Endothelial cell of umbilical vein (primary cell): ENCODE data around the gene CHCHD3. TPM values are rescaled to one million over a fixed set of nuclear protein-coding genes. Genes with fewer than 3 reads are reported as not detected.

Experiments used
- BruUV-seq: library from RNA; stranded (reverse); fragments of 400-500 nt; replicated peaks from 2 replicates; lab custom pipeline; 2021; lab: Mats Ljungman, UMichigan
- CTCF ChIA-PET: fragments of 300-600, 350-600 bp; sonication (Branson Sonifier 250); formaldehyde crosslinking; loops from one replicate; lab custom pipeline; 2021; ENCODE audit warnings: antibody characterized with exemption, inconsistent platforms; lab: Charles Lee
- POLR2A ChIA-PET: fragments of 300-600, 350-600 bp; sonication (Branson Sonifier 250); formaldehyde crosslinking; loops from one replicate; lab custom pipeline; 2021; ENCODE audit warnings: antibody characterized with exemption, inconsistent platforms; lab: Charles Lee
- DNase-seq: peaks from one replicate; pipeline ENCODE4 v3.0.0-alpha.2; 2011; ENCODE audit warnings: low read depth, low spot score
- FAIRE-seq: peaks from 2 replicates; lab custom pipeline; 2011; peaks lifted over from hg19 to GRCh38; lab: Jason Lieb, UNC
- H2AFZ ChIP-seq: 2 replicates; pipeline ENCODE4 v1.6.0; 2012; ENCODE audit warnings: low read depth, low read length, control low read depth, inconsistent platforms
- H3K27ac ChIP-seq: 2 replicates; pipeline ENCODE4 v1.5.1; 2011; ENCODE audit warnings: low read depth, mild to moderate bottlenecking, control low read depth, low read length, moderate library complexity; ENCODE audit not compliant: insufficient read depth
- H3K27me3 ChIP-seq, 2 experiments: 2 replicates each; pipeline versions ENCODE4 v1.6.0 to v1.6.1; 2011; ENCODE audit warnings: low read length in 2 of 2, mixed read lengths in 1 of 2; ENCODE audit not compliant: control insufficient read depth in 2 of 2, insufficient read depth in 2 of 2
- H3K36me3 ChIP-seq, 2 experiments: 2 replicates in 1 of 2; 3 replicates in 1 of 2; pipeline ENCODE4 v1.5.1; 2011; ENCODE audit warnings: low read length in 2 of 2, mild to moderate bottlenecking in 1 of 2, moderate library complexity in 1 of 2; ENCODE audit not compliant: control insufficient read depth in 2 of 2, insufficient read depth in 2 of 2; ENCODE audit errors: extremely low read depth in 1 of 2
- H3K4me1 ChIP-seq: 3 replicates; pipeline ENCODE4 v1.5.1; 2011; ENCODE audit warnings: mild to moderate bottlenecking, low read length; ENCODE audit not compliant: control insufficient read depth, insufficient read depth; ENCODE audit errors: extremely low read depth
- H3K4me2 ChIP-seq: 2 replicates; pipeline ENCODE4 v1.6.1; 2011; ENCODE audit warnings: low read length, control low read depth, mixed read lengths; ENCODE audit not compliant: insufficient read depth
- H3K4me3 ChIP-seq, 3 experiments: fragments of 200-600 bp in 1 of 3; sonication (generic), shearing (Covaris generic) in 1 of 3; replicated peaks in 1 of 3; 2 replicates each; pipeline ENCODE4 v1.5.1; 2011 to 2016; ENCODE audit warnings: control low read depth in 3 of 3, low read length in 3 of 3, mild to moderate bottlenecking in 2 of 3, inconsistent platforms in 1 of 3, low read depth in 1 of 3, moderate library complexity in 1 of 3; ENCODE audit not compliant: insufficient read depth in 1 of 3
- H3K79me2 ChIP-seq: 2 replicates; pipeline ENCODE4 v1.6.0; 2012; ENCODE audit warnings: low read length, inconsistent platforms; ENCODE audit not compliant: control insufficient read depth, insufficient read depth
- H3K9ac ChIP-seq: replicated peaks from 2 replicates; pipeline ENCODE3; 2011; ENCODE audit warnings: low read length, control low read depth; ENCODE audit not compliant: insufficient read depth; ENCODE audit errors: extremely low read depth
- H3K9me1 ChIP-seq: replicated peaks from 3 replicates; pipeline ENCODE4 v1.6.0; 2011; ENCODE audit warnings: mild to moderate bottlenecking, low read length; ENCODE audit not compliant: control insufficient read depth, insufficient read depth; ENCODE audit errors: extremely low read depth
- H3K9me3 ChIP-seq: replicated peaks from 2 replicates; pipeline ENCODE4 v1.5.1; 2012; ENCODE audit warnings: low read length, inconsistent platforms; ENCODE audit not compliant: control insufficient read depth, insufficient read depth
- H4K20me1 ChIP-seq: replicated peaks from 2 replicates; pipeline ENCODE3; 2011; ENCODE audit warnings: mild to moderate bottlenecking, low read length; ENCODE audit not compliant: control insufficient read depth, insufficient read depth; ENCODE audit errors: extremely low read depth
- CTCF ChIP-seq, 2 donors: IDR thresholded peaks; 1 replicate in 1 of 2; 2 replicates in 1 of 2; pipeline ENCODE4 v1.5.1; 2011; ENCODE audit warnings: low read length in 2 of 2, mild to moderate bottlenecking in 2 of 2, moderate library complexity in 2 of 2, control low read depth in 1 of 2, inconsistent platforms in 1 of 2, low read depth in 1 of 2; ENCODE audit not compliant: insufficient read depth in 1 of 2; ENCODE audit errors: extremely low read depth in 1 of 2
- EZH2 ChIP-seq: IDR thresholded peaks from 2 replicates; pipeline ENCODE4 v1.6.1; 2012; ENCODE audit warnings: borderline replicate concordance, low read depth, mild to moderate bottlenecking, moderate library complexity, low read length, inconsistent platforms; ENCODE audit not compliant: severe bottlenecking
- FOS ChIP-seq: IDR thresholded peaks from 2 replicates; pipeline ENCODE4 v1.6.1; 2011; ENCODE audit warnings: mild to moderate bottlenecking, low read length, moderate library complexity, borderline replicate concordance; ENCODE audit not compliant: insufficient read depth
- GATA2 ChIP-seq: IDR thresholded peaks from 2 replicates; pipeline ENCODE4 v1.7.0; 2011; ENCODE audit warnings: low read depth, mild to moderate bottlenecking, moderate library complexity, mixed read lengths, low read length; ENCODE audit not compliant: insufficient read length, insufficient read depth
- JUN ChIP-seq: IDR thresholded peaks from 2 replicates; pipeline ENCODE4 v1.6.1; 2011; ENCODE audit warnings: borderline replicate concordance, low read depth; ENCODE audit not compliant: insufficient read length, insufficient read depth
- MYC ChIP-seq: IDR thresholded peaks from one replicate; pipeline ENCODE4 v1.6.1; 2011; ENCODE audit warnings: mild to moderate bottlenecking, low read depth, low read length
- POLR2A ChIP-seq: IDR thresholded peaks from 2 replicates; pipeline ENCODE4 v1.6.1; 2012; ENCODE audit warnings: low read depth, mild to moderate bottlenecking, control low read depth, low read length
- POLR2AphosphoS5 ChIP-seq: IDR thresholded peaks from 2 replicates; pipeline ENCODE4 v1.6.1; 2012; ENCODE audit warnings: low read depth, mild to moderate bottlenecking, control low read depth, low read length, moderate library complexity; ENCODE audit not compliant: insufficient read depth
- dilution Hi-C: fragments of 300-500 bp; cut with MboI; formaldehyde crosslinking; loops from one replicate; pipeline ENCODE4 v1.15.0; 2019; ENCODE audit warnings: low sequenced_read_pairs; ENCODE audit not compliant: extremely low pct_ligation_motif_present
- intact Hi-C: fragments of 100-400 bp; cut with micrococcal nuclease; formaldehyde crosslinking; loops from one replicate; pipeline ENCODE4 v1.10.0; 2022
- polyA plus RNA-seq, 4 experiments: library from polyadenylated mRNA; depleted of rRNA in 3 of 4; stranded (reverse) in 3 of 4; unstranded in 1 of 4; fragments of >200 nt; gene quantifications; 2 replicates each; pipeline versions ENCODE4 v1.2.1 to v1.2.3, GENCODE V29; 2011 to 2012; ENCODE audit warnings: missing spikeins in 1 of 4
- total RNA-seq: library from RNA; stranded (reverse); gene quantifications from 2 replicates; pipeline ENCODE4 v1.2.3, GENCODE V29; 2021
- TF ChIP-seq, protein P1 (sequence below): IDR thresholded peaks from 2 replicates; pipeline ENCODE4 v1.6.1; 2011; ENCODE audit not compliant: insufficient read depth, insufficient read length

The CHCHD3 gene
- total and polyA plus RNA-seq, 2 donors (not counting 3 experiments of a cell fraction or from before 2014, with no cell fraction given) = 22.0 to 63.7 TPM

DNA sequence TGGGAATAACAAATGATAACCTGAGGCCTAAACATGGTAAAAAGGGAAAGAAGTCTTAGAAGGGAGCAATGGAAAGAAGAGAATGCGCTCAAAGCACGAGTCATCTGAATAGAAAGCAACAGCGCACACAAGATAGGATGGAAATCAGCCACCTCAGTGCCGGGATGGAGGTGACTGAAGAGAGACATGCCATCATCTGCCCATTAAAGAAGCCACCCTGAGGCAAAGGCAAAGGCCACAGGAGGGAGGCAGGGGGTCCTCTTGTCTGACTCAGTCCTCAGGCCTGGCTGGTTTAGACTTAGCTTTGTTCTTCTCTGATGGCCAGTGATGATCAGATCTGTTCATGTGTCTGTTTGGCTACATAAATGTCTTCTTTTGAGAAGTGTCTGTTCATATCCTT lies 180.6 kb downstream of the CHCHD3 start:
- H3K27ac ChIP-seq = no peak overlapping the region
- no peak overlapping the region for H3K4me2 ChIP-seq
- no peaks in the 10 kb centered on the region for H3K36me3 ChIP-seq
- POLR2A ChIA-PET = no interaction called here
- H4K20me1 ChIP-seq = no peaks in the 10 kb centered on the region
- H3K9ac ChIP-seq = no peak overlapping the region
- no peak for DNase-seq
- no peaks in the 10 kb centered on the region for H3K79me2 ChIP-seq
- H3K27me3 ChIP-seq = no peaks in the 10 kb centered on the region
- TF ChIP-seq GATA2 (no peak), POLR2AphosphoS5 (no peak), EZH2 (no peak), FOS (no peak), CTCF (IDR thresholded peaks at IDR 0.05; ENCODE audit: extremely low read depth in 1 of 2, insufficient read depth in 1 of 2, low read depth in 1 of 2, low read length in 2 of 2) (no peak), POLR2A (no peak), MYC (no peak), JUN (no peak)
- TF ChIP-seq, protein P1, sequence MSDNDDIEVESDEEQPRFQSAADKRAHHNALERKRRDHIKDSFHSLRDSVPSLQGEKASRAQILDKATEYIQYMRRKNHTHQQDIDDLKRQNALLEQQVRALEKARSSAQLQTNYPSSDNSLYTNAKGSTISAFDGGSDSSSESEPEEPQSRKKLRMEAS = no peak
- no peak overlapping the region for H3K4me3 ChIP-seq
- H3K4me1 ChIP-seq = no peaks in the 10 kb centered on the region
- no peaks in the 10 kb centered on the region for H3K9me3 ChIP-seq
- no TSS peak for BruUV-seq
- H2AFZ ChIP-seq = no peak overlapping the region
- dilution Hi-C loops (no loop called here), intact Hi-C loops (no loop called here)
- CTCF ChIA-PET = interaction anchor here (1.2 kb wide), 1 partner anchor 443 kb away, joined by 3 read pairs; no protein-coding TSS in a partner anchor
- no peaks in the 10 kb centered on the region for H3K9me1 ChIP-seq
- no peak for FAIRE-seq
